22Rv1 (cell line): ENCODE data around the gene MCM9.

Experiments used
- ZFX ChIP-seq: fragments of 450-650 bp; IDR thresholded peaks from 2 replicates; pipeline ENCODE4 v1.6.1; 2017; ENCODE audit warnings: antibody characterized with exemption, borderline replicate concordance
- TF ChIP-seq, protein P1 (sequence below): fragments of 450-650 bp; IDR thresholded peaks from 2 replicates; pipeline ENCODE4 v1.5.1; 2017; ENCODE audit warnings: mild to moderate bottlenecking

GRCh38 chr6:118965371-118965770, 30.4 kb upstream of the MCM9 start:
- TF ChIP-seq, protein P1, sequence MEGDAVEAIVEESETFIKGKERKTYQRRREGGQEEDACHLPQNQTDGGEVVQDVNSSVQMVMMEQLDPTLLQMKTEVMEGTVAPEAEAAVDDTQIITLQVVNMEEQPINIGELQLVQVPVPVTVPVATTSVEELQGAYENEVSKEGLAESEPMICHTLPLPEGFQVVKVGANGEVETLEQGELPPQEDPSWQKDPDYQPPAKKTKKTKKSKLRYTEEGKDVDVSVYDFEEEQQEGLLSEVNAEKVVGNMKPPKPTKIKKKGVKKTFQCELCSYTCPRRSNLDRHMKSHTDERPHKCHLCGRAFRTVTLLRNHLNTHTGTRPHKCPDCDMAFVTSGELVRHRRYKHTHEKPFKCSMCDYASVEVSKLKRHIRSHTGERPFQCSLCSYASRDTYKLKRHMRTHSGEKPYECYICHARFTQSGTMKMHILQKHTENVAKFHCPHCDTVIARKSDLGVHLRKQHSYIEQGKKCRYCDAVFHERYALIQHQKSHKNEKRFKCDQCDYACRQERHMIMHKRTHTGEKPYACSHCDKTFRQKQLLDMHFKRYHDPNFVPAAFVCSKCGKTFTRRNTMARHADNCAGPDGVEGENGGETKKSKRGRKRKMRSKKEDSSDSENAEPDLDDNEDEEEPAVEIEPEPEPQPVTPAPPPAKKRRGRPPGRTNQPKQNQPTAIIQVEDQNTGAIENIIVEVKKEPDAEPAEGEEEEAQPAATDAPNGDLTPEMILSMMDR = no peak
- TF ChIP-seq ZFX = no peak
